ENCODE measurements around the gene PRPSAP2. TPM values are rescaled to one million over a fixed set of nuclear protein-coding genes. Genes with fewer than 3 reads are reported as not detected.

The PRPSAP2 gene
- total RNA-seq, 1 experiment from 2014 or later: 24.6 TPM

GRCh38 chr17:18966831-18967624 is 109.1 kb downstream of the PRPSAP2 start:
- Mint-ChIP-seq H3K9me3 (ENCODE audit: low read depth, unreplicated experiment) (no peaks in the 10 kb centered on the region), H3K4me3 (ENCODE audit: low read depth, unreplicated experiment) (no peak overlapping the region), H3K27me3 (ENCODE audit: unreplicated experiment) (no peaks in the 10 kb centered on the region), H3K36me3 (ENCODE audit: insufficient read depth, unreplicated experiment) (peaks cover 12% of the 10 kb centered on the region), H3K27ac (ENCODE audit: unreplicated experiment) (no peak overlapping the region), H3K4me1 (ENCODE audit: low read depth, unreplicated experiment) (peaks cover 14% of the 10 kb centered on the region)
- CTCF ChIA-PET: no interaction called here
- no peak for TF ChIP-seq CTCF (IDR thresholded peaks at IDR 0.05; ENCODE audit: unreplicated experiment)
- intact Hi-C loops (cut with micrococcal nuclease; ENCODE audit: unreplicated experiment): no loop called here
- no peak for DNase-seq
- no TSS peak for BruUV-seq (replicated peaks)

DNA sequence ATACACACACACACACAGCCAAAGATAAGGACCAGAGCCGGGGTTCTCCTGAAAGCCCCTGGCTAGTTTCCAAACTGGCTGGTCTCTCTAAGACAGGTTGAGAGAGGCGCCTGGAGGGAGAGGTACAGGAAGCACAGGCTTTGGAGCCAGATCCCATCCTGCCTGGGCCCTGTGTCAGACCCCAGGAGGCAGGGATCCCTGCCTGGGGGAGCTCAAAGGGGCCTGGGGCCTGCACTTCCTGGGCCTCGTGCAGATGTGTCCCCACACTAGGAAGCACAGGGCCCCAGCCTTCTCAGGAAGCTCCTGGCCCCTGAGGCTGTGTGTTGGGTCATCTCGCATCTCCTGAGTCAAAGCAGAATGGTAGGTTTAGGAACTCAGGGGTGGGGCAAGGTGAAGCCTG is 110.0 kb downstream of the PRPSAP2 start:
- CTCF ChIA-PET: no interaction called here
- Mint-ChIP-seq H3K27me3 (ENCODE audit: unreplicated experiment) (no peaks in the 10 kb centered on the region), H3K4me3 (ENCODE audit: low read depth, unreplicated experiment) (no peak overlapping the region), H3K9me3 (ENCODE audit: low read depth, unreplicated experiment) (no peaks in the 10 kb centered on the region), H3K36me3 (ENCODE audit: insufficient read depth, unreplicated experiment) (peaks cover 12% of the 10 kb centered on the region), H3K27ac (ENCODE audit: unreplicated experiment) (no peak overlapping the region), H3K4me1 (ENCODE audit: low read depth, unreplicated experiment) (peaks cover 14% of the 10 kb centered on the region)
- intact Hi-C loops (cut with micrococcal nuclease; ENCODE audit: unreplicated experiment): no loop called here
- TF ChIP-seq CTCF (IDR thresholded peaks at IDR 0.05; ENCODE audit: unreplicated experiment): no peak
- no TSS peak for BruUV-seq (replicated peaks)
- no peak for DNase-seq

GRCh38 chr17:18968345-18968744 is 110.4 kb downstream of the PRPSAP2 start:
- Mint-ChIP-seq H3K27ac (ENCODE audit: unreplicated experiment) (no peak overlapping the region), H3K4me3 (ENCODE audit: low read depth, unreplicated experiment) (no peak overlapping the region)

More at GRCh38 chr17:18968345-18968744, 110.4 kb downstream of the PRPSAP2 start:
- no peak for DNase-seq
- Mint-ChIP-seq H3K27me3 (ENCODE audit: unreplicated experiment) (no peaks in the 10 kb centered on the region), H3K4me1 (ENCODE audit: low read depth, unreplicated experiment) (peaks cover 14% of the 10 kb centered on the region), H3K36me3 (ENCODE audit: insufficient read depth, unreplicated experiment) (peaks cover 12% of the 10 kb centered on the region), H3K9me3 (ENCODE audit: low read depth, unreplicated experiment) (no peaks in the 10 kb centered on the region)
- no peak for TF ChIP-seq CTCF (IDR thresholded peaks at IDR 0.05; ENCODE audit: unreplicated experiment)
- intact Hi-C loops (cut with micrococcal nuclease; ENCODE audit: unreplicated experiment): no loop called here
- BruUV-seq (replicated peaks): no TSS peak
- CTCF ChIA-PET: no interaction called here
